Measurements from ENCODE around the gene MOGAT2.

The MOGAT2 gene

GRCh38 chr11:75779960-75780359 is 62.3 kb downstream of the MOGAT2 start:
- no peak for DNase-seq (ENCODE audit: low read depth)
- H3K4me3 ChIP-seq (ENCODE audit: low read depth, low read length) = no peak overlapping the region
- no peak for TF ChIP-seq CTCF (IDR thresholded peaks at IDR 0.05; ENCODE audit: low read depth, low read length, missing control alignments)
- in situ Hi-C loops (cut with HindIII; ENCODE audit: low sequenced_read_pairs) = no loop called here

- no peak for DNase-seq (ENCODE audit: low read depth)
- in situ Hi-C loops (cut with HindIII; ENCODE audit: low sequenced_read_pairs) = no loop called here
- no peak for TF ChIP-seq CTCF (IDR thresholded peaks at IDR 0.05; ENCODE audit: low read depth, low read length, missing control alignments)
- H3K4me3 ChIP-seq (ENCODE audit: low read depth, low read length) = no peak overlapping the region
These were observed 63.2 kb downstream of the MOGAT2 start for GRCh38 chr11:75780888-75781287.

- TF ChIP-seq CTCF (IDR thresholded peaks at IDR 0.05; ENCODE audit: low read depth, low read length, missing control alignments) = no peak
These were observed 63.7 kb downstream of the MOGAT2 start for GRCh38 chr11:75781296-75781695.

GRCh38 chr11:75781831-75782230 is 64.2 kb downstream of the MOGAT2 start:
- DNase-seq (ENCODE audit: low read depth) = no peak
- H3K4me3 ChIP-seq (ENCODE audit: low read depth, low read length) = no peak overlapping the region
- no peak for TF ChIP-seq CTCF (IDR thresholded peaks at IDR 0.05; ENCODE audit: low read depth, low read length, missing control alignments)
- in situ Hi-C loops (cut with HindIII; ENCODE audit: low sequenced_read_pairs) = no loop called here

More at GRCh38 chr11:75781296-75781695, 63.7 kb downstream of the MOGAT2 start:
- H3K4me3 ChIP-seq (ENCODE audit: low read depth, low read length) = no peak overlapping the region
- DNase-seq (ENCODE audit: low read depth) = no peak
- in situ Hi-C loops (cut with HindIII; ENCODE audit: low sequenced_read_pairs) = no loop called here

All from astrocyte of the cerebellum (primary cell).